Keratinocyte (primary cell): ENCODE results near the gene TRAF3IP3.

Source experiments
- CTCF ChIP-seq, 3 experiments: IDR thresholded peaks in 1 of 3; conservative IDR thresholded peaks in 1 of 3; optimal IDR thresholded peaks in 1 of 3; 2 replicates in 2 of 3; 3 replicates in 1 of 3; pipeline versions ENCODE3 to v1.5.1; 2011; ENCODE audit warnings: low read length in 3 of 3, mild to moderate bottlenecking in 3 of 3, moderate library complexity in 2 of 3, control low read depth in 1 of 3, inconsistent platforms in 1 of 3; ENCODE audit not compliant: insufficient read depth in 2 of 3; ENCODE audit errors: extremely low read depth in 1 of 3
- EZH2 ChIP-seq: IDR thresholded peaks from one replicate; pipeline ENCODE4 v1.6.1; 2012; ENCODE audit warnings: inconsistent platforms, mild to moderate bottlenecking, low read length, moderate library complexity

- TF ChIP-seq CTCF (optimal IDR thresholded peaks at IDR 0.05 in 1 of 3, IDR thresholded peaks at IDR 0.05 in 1 of 3, conservative IDR thresholded peaks at IDR 0.05 in 1 of 3; ENCODE audit: extremely low read depth in 1 of 3, insufficient read depth in 2 of 3, low read length in 3 of 3), result no peak
- no peak for TF ChIP-seq EZH2
Observed at GRCh38 chr1:209749670-209750323, 6.1 kb upstream of the TRAF3IP3 start.
